Activated CD8-positive, alpha-beta memory T cell treated with anti-CD3 and anti-CD28 coated beads, Interleukin-2, amount 50 U/mL, for 48 hours (primary cell): ENCODE data around the gene SREK1.
"Not testable (repeated sequence)": the region's sequence is repeated elsewhere in the genome, so short reads cannot be mapped to it uniquely, and the experiment has no call there.

Experiments used
- DNase-seq: peaks from one replicate; pipeline ENCODE4 v3.0.0-alpha.2; 2020

SREK1 gene

GRCh38 chr5:66144074-66144833, at the start of gene SREK1:
SREK1 (plus strand) TSS chr5:66144300; CDS start chr5:66144377, 77 bp downstream.
- DNase-seq: peak; percentile 94

- no peak for DNase-seq
These were observed 43.2 kb upstream of the SREK1 start for GRCh38 chr5:66100851-66101250.

DNA sequence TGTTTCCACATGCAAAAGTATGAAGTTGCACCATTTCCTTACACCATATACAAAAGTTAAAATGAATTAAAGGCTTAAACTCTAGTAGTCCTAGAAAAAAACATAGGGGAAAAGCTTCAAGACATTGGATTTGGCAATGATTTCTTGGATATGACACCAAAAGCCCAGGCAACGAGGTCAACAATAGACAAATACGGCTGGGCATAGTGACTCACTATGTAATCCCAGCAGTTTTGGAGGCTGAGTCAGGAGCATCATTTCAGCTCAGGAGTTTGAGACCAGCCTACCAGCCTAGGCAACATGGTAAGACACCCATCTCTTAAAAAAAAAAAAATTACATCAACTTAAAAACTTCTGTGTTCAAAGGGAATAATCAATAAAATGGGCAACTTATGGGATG, 30.9 kb upstream of the SREK1 start:
- DNase-seq: no peak

GRCh38 chr5:66118304-66118703, 25.8 kb upstream of the SREK1 start:
- no peak for DNase-seq

DNA sequence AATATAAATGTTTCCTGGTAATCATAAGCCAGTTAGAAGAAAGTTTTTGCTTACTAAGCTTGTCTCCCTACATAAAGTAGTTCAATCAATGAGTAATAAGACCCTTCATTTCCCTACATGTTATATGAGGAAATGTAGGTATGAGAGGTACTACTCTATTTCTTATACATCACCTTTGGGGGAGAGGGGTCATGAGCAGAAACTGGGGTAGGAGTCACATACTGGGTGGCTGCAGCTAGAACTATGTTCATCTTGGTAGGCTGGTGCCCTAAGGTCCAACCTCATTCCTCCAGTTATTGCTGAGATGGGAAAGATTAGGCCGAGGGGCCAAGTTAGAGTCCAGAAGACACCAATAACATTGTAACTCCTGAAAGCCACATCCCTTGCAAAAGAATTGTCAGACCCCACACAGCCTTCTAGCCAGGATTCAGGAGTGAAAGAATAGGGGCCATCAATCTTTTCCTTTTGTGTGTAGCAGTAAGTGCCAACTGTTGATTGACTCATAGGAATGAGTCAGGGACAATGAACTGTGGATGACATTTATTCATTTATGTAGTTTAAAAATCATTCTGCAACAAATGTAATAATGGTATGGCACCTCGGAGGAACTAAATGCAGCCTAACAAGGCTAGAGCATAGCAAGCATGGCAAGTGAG, 21.6 kb upstream of the SREK1 start:
- no peak for DNase-seq

DNA sequence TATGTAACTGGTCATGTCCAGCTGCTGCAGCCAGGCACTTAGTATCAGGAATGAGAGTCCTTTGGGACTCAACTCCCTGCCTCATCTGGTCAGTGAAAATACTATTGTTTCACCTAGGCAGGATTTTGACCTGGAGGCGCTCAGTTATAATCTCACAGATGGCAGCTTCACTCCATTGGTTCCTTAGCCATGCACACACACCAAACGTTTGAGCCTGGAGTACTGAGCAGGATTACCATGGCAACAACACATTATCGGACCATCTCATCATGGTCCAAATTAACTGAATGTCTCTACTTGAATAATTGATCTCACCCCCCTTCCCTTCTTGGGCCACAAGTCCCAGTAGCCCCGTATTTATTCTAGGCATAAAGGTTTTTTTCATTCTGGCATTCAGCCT, 15.0 kb upstream of the SREK1 start:
- no peak for DNase-seq

DNA sequence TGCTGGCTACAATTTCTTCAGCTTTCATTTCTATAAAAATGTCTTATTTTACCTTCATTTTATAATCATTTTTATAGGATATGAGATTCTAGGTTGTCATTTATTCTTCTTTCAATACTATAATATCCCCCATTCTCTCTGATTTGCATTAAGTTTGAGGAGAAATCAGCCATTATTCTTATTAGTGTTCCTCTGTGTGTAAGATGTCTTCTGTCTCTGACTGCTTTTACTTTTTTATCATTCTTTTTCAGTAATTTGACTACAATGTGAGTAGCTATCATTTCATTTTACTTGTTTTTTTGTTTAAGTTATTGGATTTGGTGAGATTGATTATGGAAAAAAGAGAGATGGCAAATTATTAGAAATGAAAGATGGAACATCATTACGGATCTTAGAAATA, 13.6 kb upstream of the SREK1 start:
- no peak for DNase-seq

DNA sequence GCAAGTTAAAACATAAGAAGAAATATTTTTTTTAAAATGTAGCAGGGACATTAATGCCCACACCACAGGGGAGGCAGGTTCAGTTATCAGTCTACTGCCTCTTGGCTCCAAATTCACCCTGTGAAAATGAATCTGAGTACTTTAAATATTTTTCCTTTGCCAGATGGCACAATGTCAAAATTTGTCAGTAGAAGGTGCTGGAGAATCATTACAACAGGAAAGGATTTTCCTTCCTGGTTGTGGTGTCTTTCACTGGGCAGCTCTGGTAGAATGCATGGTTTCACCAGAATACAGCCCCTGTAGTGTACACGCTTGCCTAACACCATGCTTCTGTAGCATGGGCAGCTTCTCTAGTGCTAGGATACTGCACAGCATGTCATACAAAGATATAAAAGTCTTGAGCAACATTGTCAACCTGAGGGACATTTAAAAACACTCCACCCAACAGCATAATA, 9.7 kb upstream of the SREK1 start:
- DNase-seq: no peak

DNA sequence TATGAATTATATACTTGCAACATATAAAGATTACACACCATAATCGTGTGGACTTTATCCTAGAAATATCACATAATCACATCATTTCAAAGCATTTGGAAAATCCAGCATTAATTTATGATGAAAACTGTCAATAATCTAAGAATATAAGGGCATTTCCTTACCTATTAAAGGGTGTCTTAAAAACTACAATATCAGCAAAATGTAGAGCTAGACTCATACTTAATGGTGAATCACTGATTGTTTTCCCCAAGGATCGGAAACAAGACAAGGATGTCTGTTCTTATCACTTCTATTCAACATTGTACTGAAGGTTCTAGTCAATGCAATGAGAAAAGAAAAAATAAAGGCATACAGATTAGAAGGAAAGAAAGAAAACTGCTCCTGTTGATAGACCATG, 8.0 kb upstream of the SREK1 start:
- no peak for DNase-seq

DNA sequence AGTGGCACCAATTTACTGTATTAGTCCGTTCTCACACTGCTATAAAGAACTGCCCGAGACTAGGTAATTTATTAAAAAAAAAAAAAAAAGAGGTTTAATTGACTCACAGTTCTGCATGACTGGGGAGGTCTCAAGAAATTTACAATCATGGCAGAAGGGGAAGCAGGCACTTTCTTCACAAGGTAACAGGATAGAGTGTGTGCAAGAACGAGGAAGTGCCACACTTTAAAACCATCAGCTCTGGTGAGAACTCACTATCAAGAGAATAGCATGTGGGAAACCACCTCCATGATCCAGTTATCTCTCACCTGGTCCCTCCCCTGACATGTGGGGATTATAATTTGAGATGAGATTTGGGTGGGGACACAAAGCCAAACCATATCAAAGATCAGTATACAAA, 7.2 kb upstream of the SREK1 start:
- DNase-seq: not testable (repeated sequence)

GRCh38 chr5:66138637-66139317, 5.3 kb upstream of the SREK1 start:
- no peak for DNase-seq

DNA sequence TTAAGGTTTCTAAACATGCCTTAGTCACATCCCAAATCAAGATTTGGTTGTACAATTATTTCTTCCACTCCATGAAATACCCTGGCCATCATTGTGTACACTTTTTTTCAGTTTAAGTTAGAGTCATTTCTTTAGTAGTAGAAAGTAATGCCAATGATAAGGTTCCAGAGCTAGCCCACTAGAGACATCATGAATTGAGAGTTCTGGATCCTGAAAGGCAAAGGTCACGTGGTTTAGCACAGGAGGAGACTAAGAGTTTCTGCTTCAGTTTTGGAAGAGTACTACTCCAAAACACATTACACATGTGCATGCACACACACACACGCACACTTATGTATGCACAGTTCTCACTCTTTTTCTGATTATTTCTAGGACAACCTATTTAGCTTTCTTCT, 4.8 kb upstream of the SREK1 start:
- DNase-seq: no peak

GRCh38 chr5:66142417-66142816, 1.7 kb upstream of the SREK1 start:
- no peak for DNase-seq

DNA sequence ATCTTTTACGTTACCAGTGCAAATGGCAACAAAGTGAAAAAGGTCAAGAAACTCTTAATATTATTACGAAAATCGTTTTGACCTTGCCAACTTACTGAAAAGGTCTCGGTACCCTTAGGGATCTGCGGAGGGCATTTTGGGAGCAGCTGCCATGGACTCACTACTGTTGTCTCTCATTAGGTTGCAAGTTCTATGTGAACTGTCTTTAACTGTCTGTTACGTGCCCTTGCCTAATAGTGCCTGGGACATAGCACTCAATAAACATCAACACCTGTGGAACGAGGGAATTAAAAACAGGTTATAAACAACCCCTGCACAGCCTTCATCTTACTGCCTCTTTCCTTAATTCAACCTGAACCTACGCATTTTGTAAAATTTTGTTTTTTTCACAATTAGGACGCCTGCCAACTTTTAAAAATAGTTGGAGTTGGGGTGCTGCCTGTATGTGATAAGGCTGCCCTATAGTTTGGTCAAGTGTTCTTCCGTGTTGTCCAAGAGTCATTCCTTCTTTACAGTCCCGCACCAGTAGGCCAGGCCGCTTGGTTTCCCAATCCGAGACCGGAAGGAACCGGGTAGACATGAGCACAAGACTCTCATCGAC, 527 bp upstream of the SREK1 start:
- DNase-seq: no peak

GRCh38 chr5:66144834-66145390, 812 bp downstream of the SREK1 start:
- DNase-seq: no peak

- DNase-seq: no peak
These were observed 1.6 kb downstream of the SREK1 start for GRCh38 chr5:66145737-66146136.

DNA sequence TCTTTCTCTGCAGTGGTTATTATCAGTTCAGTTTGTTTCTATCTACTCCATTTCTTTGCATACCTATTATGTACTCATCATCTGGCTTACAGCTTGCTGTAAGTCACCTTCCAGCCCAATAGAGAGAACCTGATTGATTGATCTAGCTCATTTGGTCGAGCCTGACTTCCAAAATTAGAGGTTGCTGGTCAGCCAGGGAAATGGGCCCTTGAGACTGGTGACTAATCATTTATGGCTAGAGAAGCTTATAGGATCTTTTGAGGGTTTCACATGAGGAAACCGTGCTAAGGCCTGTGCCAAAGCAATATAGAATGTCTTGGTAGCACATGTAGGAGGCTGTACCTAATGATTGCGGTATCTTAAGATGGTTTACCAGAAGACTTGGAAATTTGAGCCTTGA, 5.8 kb downstream of the SREK1 start:
- DNase-seq: no peak

- no peak for DNase-seq
These were observed 6.9 kb downstream of the SREK1 start for GRCh38 chr5:66151030-66151429.

DNA sequence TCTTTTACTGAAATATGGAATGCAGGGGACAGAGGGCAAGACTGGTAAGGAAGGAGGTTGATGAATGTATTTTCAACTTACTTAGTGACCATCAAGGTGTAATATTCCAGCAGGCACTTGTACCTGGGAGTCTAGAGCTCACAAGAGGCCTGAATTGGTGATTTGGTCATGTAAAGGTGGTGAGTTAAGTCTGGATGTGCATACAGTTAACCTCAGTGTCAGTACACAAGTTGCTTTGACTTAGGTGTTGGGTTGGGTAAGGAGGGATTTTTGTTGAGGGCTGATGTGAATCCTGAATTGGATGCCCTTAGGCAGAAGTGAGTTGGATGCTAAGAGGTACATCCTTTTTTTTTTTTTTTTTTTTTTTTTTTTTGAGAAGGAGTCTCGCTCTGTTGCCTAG, 7.4 kb downstream of the SREK1 start:
- no peak for DNase-seq

DNA sequence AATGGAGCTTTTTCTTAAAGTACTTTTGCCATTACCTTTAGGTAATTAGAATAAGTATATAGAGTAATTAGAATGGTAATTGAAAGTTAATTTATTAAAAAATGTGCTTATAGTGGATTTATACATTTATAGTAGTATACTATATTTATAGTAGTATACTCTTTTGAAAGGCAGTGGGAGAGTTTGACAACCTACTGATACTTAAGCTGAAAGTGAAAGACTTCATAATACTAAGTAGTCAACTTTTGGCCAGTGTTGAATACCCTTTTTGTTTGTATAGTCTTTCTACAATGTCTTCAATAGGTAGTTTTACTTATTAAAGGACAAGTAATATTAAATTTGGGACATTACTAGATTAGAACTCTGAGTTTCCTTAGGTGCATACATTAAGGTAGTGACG, 12.9 kb downstream of the SREK1 start:
- DNase-seq: no peak

DNA sequence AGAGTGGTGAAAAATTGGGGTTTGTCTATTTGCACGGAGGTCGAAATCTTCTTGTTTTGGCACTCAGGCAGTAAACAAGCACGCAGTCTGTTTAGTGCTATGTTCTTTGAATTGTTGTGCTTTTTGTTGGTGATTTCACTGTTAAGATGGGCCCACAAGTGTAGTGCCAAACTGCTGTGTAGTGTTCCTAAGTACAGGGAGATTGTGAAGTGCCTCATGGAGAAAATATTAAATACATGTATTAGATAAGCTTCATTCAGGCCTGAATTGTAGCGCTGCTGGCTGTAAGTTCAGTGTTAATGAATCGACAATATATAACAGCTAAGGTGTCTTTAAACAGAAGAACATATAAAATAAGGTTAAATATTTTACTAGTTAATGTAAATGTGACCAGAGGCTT, 17.3 kb downstream of the SREK1 start:
- DNase-seq: no peak

GRCh38 chr5:66164044-66164790, 20.1 kb downstream of the SREK1 start:
- DNase-seq: no peak

- no peak for DNase-seq
These were observed 24.1 kb downstream of the SREK1 start for GRCh38 chr5:66168226-66168625.
